AG04450 (cell line): ENCODE data around the gene RFTN1. TPM values are rescaled to one million over a fixed set of nuclear protein-coding genes. Genes with fewer than 3 reads are reported as not detected.

ENCODE experiments used
- polyA plus RNA-seq: library from polyadenylated mRNA; depleted of rRNA; stranded (reverse); fragments of >200 nt; gene quantifications from 2 replicates; pipeline ENCODE4 v1.2.3, GENCODE V29; 2011; rRNA removed

RFTN1 gene
- polyA plus RNA-seq, 1 experiment, result 97.3 TPM

Other genes starting within 250 kb of the RFTN1 start
- 27.7 and 31.4 TPM in 2 replicates for gene DPH3, start 248.8 kb downstream of the RFTN1 start, polyA plus RNA-seq
- 7.9 and 9.0 TPM in 2 replicates for gene OXNAD1, start 248.5 kb downstream of the RFTN1 start, polyA plus RNA-seq
- gene DAZL, start 91.7 kb upstream of the RFTN1 start, polyA plus RNA-seq, result not detected in 2 replicates